CD4-positive, alpha-beta T cell (primary cell): ENCODE measurements around the gene SORL1. TPM values are rescaled to one million over a fixed set of nuclear protein-coding genes. Genes with fewer than 3 reads are reported as not detected.

ENCODE experiments used
- ATAC-seq: fragments of 200-7000 bp; cut with Tn5 transposase; one replicate; pipeline ENCODE4 v1.10.0; 2022; ENCODE audit warnings: mild to moderate bottlenecking; ENCODE audit not compliant: poor library complexity
- CTCF ChIA-PET: fragments of 350-600 bp; sonication (Branson Sonifier 250); formaldehyde crosslinking; loops from one replicate; lab custom pipeline; 2021; ENCODE audit warnings: antibody characterized with exemption, inconsistent platforms; lab: Charles Lee
- POLR2A ChIA-PET: fragments of 350-600 bp; sonication (Branson Sonifier 250); formaldehyde crosslinking; loops from one replicate; lab custom pipeline; 2021; ENCODE audit warnings: antibody characterized with exemption, inconsistent platforms; lab: Charles Lee
- DNase-seq, 14 experiments: peaks; one replicate each; pipeline ENCODE4 v3.0.0-alpha.2; 2013 to 2020; ENCODE audit warnings: mixed read lengths in 2 of 14
- H3K27ac ChIP-seq, 2 donors: one replicate each; pipeline versions ENCODE4 v1.5.1 to v1.7.0; 2013; ENCODE audit warnings: low read length in 2 of 2, low read depth in 1 of 2, mild to moderate bottlenecking in 1 of 2
- H3K27me3 ChIP-seq, 2 experiments: 1 replicate in 1 of 2; 2 replicates in 1 of 2; pipeline versions ENCODE4 v1.6.1 to v1.7.0; 2013; ENCODE audit warnings: low read length in 2 of 2, control low read depth in 1 of 2, mild to moderate bottlenecking in 1 of 2, moderate library complexity in 1 of 2; ENCODE audit not compliant: insufficient read depth in 2 of 2, control insufficient read depth in 1 of 2
- H3K36me3 ChIP-seq: one replicate; pipeline ENCODE4 v1.6.1; 2013; ENCODE audit warnings: low read length, control low read depth; ENCODE audit not compliant: insufficient read depth
- H3K4me1 ChIP-seq: one replicate; pipeline ENCODE4 v1.6.1; 2013; ENCODE audit warnings: low read length, control low read depth; ENCODE audit not compliant: insufficient read depth
- H3K4me3 ChIP-seq: one replicate; pipeline ENCODE4 v1.5.1; 2013; ENCODE audit warnings: mild to moderate bottlenecking, low read length, moderate library complexity
- H3K9me3 ChIP-seq, 2 experiments: 1 replicate in 1 of 2; 2 replicates in 1 of 2; pipeline versions ENCODE4 v1.6.1 to v1.7.0; 2013; ENCODE audit warnings: low read length in 2 of 2, mild to moderate bottlenecking in 2 of 2, control low read depth in 1 of 2, moderate library complexity in 1 of 2; ENCODE audit not compliant: control insufficient read depth in 1 of 2, insufficient read depth in 1 of 2
- H3K27ac Mint-ChIP-seq: one replicate; pipeline ENCODE4 v1.8.0; 2020; ENCODE audit warnings: mixed read lengths
- H3K27me3 Mint-ChIP-seq: one replicate; pipeline ENCODE4 v1.8.0; 2021; ENCODE audit warnings: mixed read lengths
- H3K36me3 Mint-ChIP-seq: one replicate; pipeline ENCODE4 v1.8.0; 2021; ENCODE audit warnings: low read depth, mixed read lengths
- H3K4me1 Mint-ChIP-seq: one replicate; pipeline ENCODE4 v1.8.0; 2021; ENCODE audit warnings: low read depth, mixed read lengths
- H3K4me3 Mint-ChIP-seq: one replicate; pipeline ENCODE4 v1.8.0; 2020; ENCODE audit warnings: mild to moderate bottlenecking, mixed read lengths
- H3K9me3 Mint-ChIP-seq: one replicate; pipeline ENCODE4 v1.8.0; 2020; ENCODE audit warnings: mixed read lengths
- CTCF ChIP-seq: fragments of 200-600 bp; IDR thresholded peaks from one replicate; pipeline ENCODE4 v1.8.0; 2022; ENCODE audit warnings: antibody characterized with exemption, mild to moderate bottlenecking
- intact Hi-C, 2 experiments: fragments of 100-400 bp; cut with DNase I in 1 of 2; cut with micrococcal nuclease in 1 of 2; formaldehyde crosslinking; loops; one replicate each; pipeline versions ENCODE4 v1.15.1 to v1.9.0; 2023 to 2025; cut with DNase I, micrococcal nuclease
- total RNA-seq, 174 experiments: library from RNA in 2 of 174; stranded (reverse) in 2 of 174; gene quantifications; one replicate each; pipeline ENCODE4 v1.2.3 and lab custom pipeline; 2021 to 2026

The SORL1 gene
- total RNA-seq, 2 experiments from 2014 or later, result 235 to 241 TPM

- no peak for ATAC-seq
- no peaks in the 10 kb centered on the region for H3K36me3 ChIP-seq
- Mint-ChIP-seq H3K36me3 (no peaks in the 10 kb centered on the region), H3K9me3 (no peaks in the 10 kb centered on the region), H3K4me3 (no peak overlapping the region), H3K4me1 (peaks cover 41% of the 10 kb centered on the region), H3K27ac (no peak overlapping the region), H3K27me3 (no peaks in the 10 kb centered on the region)
- H3K27ac ChIP-seq, result no peak overlapping the region
- H3K4me3 ChIP-seq, result no peak overlapping the region
- POLR2A ChIA-PET, result no interaction called here
- TF ChIP-seq CTCF, result no peak
- H3K9me3 ChIP-seq, result no peaks in the 10 kb centered on the region
- no peaks in the 10 kb centered on the region for H3K27me3 ChIP-seq
- intact Hi-C loops, result no loop called here
- CTCF ChIA-PET, result interaction anchor here (1.4 kb wide), 1 partner anchor 459 kb away, joined by 3 read pairs; no protein-coding TSS in a partner anchor
- H3K4me1 ChIP-seq, result peaks cover 40% of the 10 kb centered on the region
- no peak for DNase-seq
These were observed 202.2 kb downstream of the SORL1 start for GRCh38 chr11:121654259-121654842.

GRCh38 chr11:121654843-121655536 lies 202.9 kb downstream of the SORL1 start:
- Histone ChIP-seq H3K9me3 (no peaks in the 10 kb centered on the region), H3K36me3 (no peaks in the 10 kb centered on the region), H3K27me3 (no peaks in the 10 kb centered on the region), H3K27ac (no peak overlapping the region), H3K4me3 (peak overlapping the region; percentile 52), H3K4me1 (peaks cover 36% of the 10 kb centered on the region)
- DNase-seq (no peak), ATAC-seq (no peak)
- intact Hi-C loops, result no loop called here
- no peaks in the 10 kb centered on the region for H3K36me3 Mint-ChIP-seq
- peaks cover 35% of the 10 kb centered on the region for H3K4me1 Mint-ChIP-seq
- no peaks in the 10 kb centered on the region for H3K9me3 Mint-ChIP-seq
- CTCF ChIA-PET, result interaction anchor here (1.4 to 1.6 kb wide), 2 partner anchors 10 to 460 kb away, joined by 3 read pairs; no protein-coding TSS in a partner anchor
- no peak for TF ChIP-seq CTCF
- peak overlapping the region; percentile 78 for H3K4me3 Mint-ChIP-seq
- POLR2A ChIA-PET, result no interaction called here
- no peak overlapping the region for H3K27ac Mint-ChIP-seq
- no peaks in the 10 kb centered on the region for H3K27me3 Mint-ChIP-seq

DNA sequence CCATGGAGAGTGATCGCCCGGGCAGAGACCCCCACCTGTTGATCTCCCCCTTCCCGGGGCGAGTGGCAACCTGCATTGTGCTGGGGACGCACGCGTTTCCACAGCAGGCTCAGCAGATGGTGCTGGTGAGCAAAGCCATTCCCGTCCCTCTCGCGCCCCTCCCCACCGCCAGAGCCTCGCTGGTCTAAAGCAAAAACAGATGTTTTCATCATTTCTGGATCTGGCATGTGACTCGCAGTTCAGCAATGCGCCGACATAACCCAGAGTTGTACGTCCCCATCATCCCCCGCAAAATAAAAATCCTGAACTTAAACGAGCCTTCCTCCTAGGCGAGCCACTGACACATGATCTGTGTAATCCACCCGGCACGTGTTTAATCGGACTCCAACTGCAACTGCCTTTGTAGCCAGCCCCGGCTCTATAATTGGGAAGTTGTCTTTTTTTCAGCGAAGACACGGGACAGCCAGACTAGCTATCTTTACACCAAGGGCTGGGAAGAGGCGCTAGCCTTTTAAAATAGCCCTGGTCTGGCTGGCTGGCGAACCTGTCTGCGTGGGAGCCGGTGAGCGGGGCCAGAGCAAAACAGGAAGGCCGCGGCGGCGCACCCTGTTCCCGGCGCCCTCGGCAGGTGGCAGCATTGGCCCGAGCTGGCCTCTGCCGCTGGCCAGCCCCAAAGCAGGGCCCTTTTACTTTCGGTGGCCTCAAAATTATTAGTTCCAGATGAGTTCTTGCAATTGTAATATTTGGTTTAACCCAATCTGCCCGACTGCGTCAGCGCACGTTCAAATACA lies 203.6 kb downstream of the SORL1 start:
- ATAC-seq, result peak; percentile 88
- TF ChIP-seq CTCF, result peak; percentile 77
- Mint-ChIP-seq H3K27me3 (no peaks in the 10 kb centered on the region), H3K27ac (peak overlapping the region; percentile 25), H3K4me1 (peaks cover 27% of the 10 kb centered on the region), H3K9me3 (no peaks in the 10 kb centered on the region), H3K4me3 (peak overlapping the region; percentile 78), H3K36me3 (no peaks in the 10 kb centered on the region)
- H3K4me3 ChIP-seq, result peak overlapping the region; percentile 52
- no peaks in the 10 kb centered on the region for H3K27me3 ChIP-seq
- ChIA-PET POLR2A (no interaction called here), CTCF (interaction anchor here (0.8 to 1.6 kb wide), 2 partner anchors 11 to 134 kb away, joined by 3 read pairs; no protein-coding TSS in a partner anchor)
- peaks cover 29% of the 10 kb centered on the region for H3K4me1 ChIP-seq
- H3K36me3 ChIP-seq, result no peaks in the 10 kb centered on the region
- DNase-seq, result peak; percentile 39 to 81 (median 58)
- no peaks in the 10 kb centered on the region for H3K9me3 ChIP-seq
- intact Hi-C loops, result loop anchor here in 1 of 2 experiments (2.0 kb wide), 2 partner anchors 549 to 849 kb away; no protein-coding TSS in a partner anchor
- no peak overlapping the region for H3K27ac ChIP-seq
